Thyroid gland (tissue), 4 donors: ENCODE data around the gene ARHGAP8. TPM values are rescaled to one million over a fixed set of nuclear protein-coding genes. Genes with fewer than 3 reads are reported as not detected.

ENCODE experiments used
- DNase-seq, 2 donors: peaks; one replicate each; pipeline ENCODE4 v3.0.0-alpha.2; 2019
- H3K27ac ChIP-seq, 3 donors: fragments of 200-600 bp; sonication (generic); 1 replicate in 2 of 3; 2 replicates in 1 of 3; pipeline ENCODE4 v1.5.1; 2016 to 2019; ENCODE audit warnings: mild to moderate bottlenecking in 1 of 3, moderate library complexity in 1 of 3
- H3K27me3 ChIP-seq: fragments of 200-600 bp; sonication (generic); one replicate; pipeline ENCODE4 v1.5.1; 2019
- H3K36me3 ChIP-seq, 2 donors: fragments of 200-600 bp; sonication (generic); one replicate each; pipeline ENCODE4 v1.5.1; 2016 to 2019
- H3K4me1 ChIP-seq, 2 donors: fragments of 200-600 bp; sonication (generic); one replicate each; pipeline ENCODE4 v1.5.1; 2017 to 2019
- H3K4me3 ChIP-seq, 3 donors: fragments of 200-600 bp; sonication (generic); replicated peaks in 1 of 3; 1 replicate in 2 of 3; 2 replicates in 1 of 3; pipeline ENCODE4 v1.5.1; 2016; ENCODE audit warnings: mild to moderate bottlenecking in 1 of 3
- H3K9me3 ChIP-seq: fragments of 200-600 bp; sonication (generic); one replicate; pipeline ENCODE4 v1.5.1; 2017
- CTCF ChIP-seq, 6 experiments: fragments of 200-600 bp in 3 of 6; fragments of 450-650 bp in 3 of 6; sonication (generic) in 3 of 6; IDR thresholded peaks; one replicate each; pipeline ENCODE4 v1.5.1; 2016 to 2019; ENCODE audit warnings: antibody characterized with exemption in 6 of 6, mild to moderate bottlenecking in 2 of 6, inconsistent platforms in 1 of 6, moderate library complexity in 1 of 6
- POLR2A ChIP-seq, 2 donors: fragments of 450-650 bp; IDR thresholded peaks; one replicate each; pipeline ENCODE4 v1.6.1; 2017; ENCODE audit warnings: antibody characterized with exemption in 2 of 2, mild to moderate bottlenecking in 2 of 2, moderate library complexity in 1 of 2
- WGBS, 2 donors: methylation state at CpG; one replicate each; pipeline ENCODE4 v1.1.5; 2017; 5-methylcytosine and 5-hydroxymethylcytosine counted together
- intact Hi-C: fragments of 100-400 bp; cut with DNase I; formaldehyde crosslinking; loops from one replicate; pipeline ENCODE4 v1.15.1; 2023
- total RNA-seq, 4 donors: library from RNA; depleted of rRNA; stranded (reverse); fragments of >200 nt; gene quantifications; one replicate each; pipeline ENCODE4 v1.2.3, GENCODE V29; 2016

ARHGAP8 gene
- total RNA-seq, 4 donors from 2014 or later: 24.8 to 44.3 (median 28.0) TPM

GRCh38 chr22:44861245-44861644 lies 108.9 kb downstream of the ARHGAP8 start:
- DNase-seq: no peak
- TF ChIP-seq CTCF (IDR thresholded peaks at IDR 0.05): no peak
- no peak for TF ChIP-seq POLR2A (IDR thresholded peaks at IDR 0.05)
- Histone ChIP-seq H3K9me3 (no peaks in the 10 kb centered on the region), H3K27me3 (no peaks in the 10 kb centered on the region), H3K36me3 (no peaks in the 10 kb centered on the region), H3K4me3 (no peak overlapping the region), H3K27ac (no peak overlapping the region), H3K4me1 (no peaks in the 10 kb centered on the region)
- 90 to 91% methylated on average over 2 to 7 of the region's 7 CpGs for WGBS, 2 donors
- intact Hi-C loops: no loop called here

- 82 to 92% methylated on average over 11 of the region's 11 CpGs for WGBS, 2 donors
- Histone ChIP-seq H3K4me3 (no peak overlapping the region), H3K27me3 (no peaks in the 10 kb centered on the region), H3K9me3 (no peaks in the 10 kb centered on the region), H3K4me1 (no peaks in the 10 kb centered on the region), H3K36me3 (no peaks in the 10 kb centered on the region), H3K27ac (no peak overlapping the region)
- TF ChIP-seq CTCF (IDR thresholded peaks at IDR 0.05): no peak
- TF ChIP-seq POLR2A (IDR thresholded peaks at IDR 0.05): no peak
- intact Hi-C loops: no loop called here
- DNase-seq: no peak
These were observed 109.9 kb downstream of the ARHGAP8 start for GRCh38 chr22:44862281-44862680.

- Histone ChIP-seq H3K27ac (no peak overlapping the region), H3K4me3 (no peak overlapping the region), H3K9me3 (no peaks in the 10 kb centered on the region), H3K27me3 (no peaks in the 10 kb centered on the region), H3K4me1 (peaks cover 0 to under 1% of the 10 kb centered on the region in 2 donors), H3K36me3 (no peaks in the 10 kb centered on the region)
- intact Hi-C loops: no loop called here
- 87 to 92% methylated on average over 14 to 18 of the region's 19 CpGs for WGBS, 2 donors
- TF ChIP-seq POLR2A (IDR thresholded peaks at IDR 0.05) (no peak), CTCF (IDR thresholded peaks at IDR 0.05) (no peak)
- no peak for DNase-seq
These were observed 110.8 kb downstream of the ARHGAP8 start for GRCh38 chr22:44862981-44863860.

DNA sequence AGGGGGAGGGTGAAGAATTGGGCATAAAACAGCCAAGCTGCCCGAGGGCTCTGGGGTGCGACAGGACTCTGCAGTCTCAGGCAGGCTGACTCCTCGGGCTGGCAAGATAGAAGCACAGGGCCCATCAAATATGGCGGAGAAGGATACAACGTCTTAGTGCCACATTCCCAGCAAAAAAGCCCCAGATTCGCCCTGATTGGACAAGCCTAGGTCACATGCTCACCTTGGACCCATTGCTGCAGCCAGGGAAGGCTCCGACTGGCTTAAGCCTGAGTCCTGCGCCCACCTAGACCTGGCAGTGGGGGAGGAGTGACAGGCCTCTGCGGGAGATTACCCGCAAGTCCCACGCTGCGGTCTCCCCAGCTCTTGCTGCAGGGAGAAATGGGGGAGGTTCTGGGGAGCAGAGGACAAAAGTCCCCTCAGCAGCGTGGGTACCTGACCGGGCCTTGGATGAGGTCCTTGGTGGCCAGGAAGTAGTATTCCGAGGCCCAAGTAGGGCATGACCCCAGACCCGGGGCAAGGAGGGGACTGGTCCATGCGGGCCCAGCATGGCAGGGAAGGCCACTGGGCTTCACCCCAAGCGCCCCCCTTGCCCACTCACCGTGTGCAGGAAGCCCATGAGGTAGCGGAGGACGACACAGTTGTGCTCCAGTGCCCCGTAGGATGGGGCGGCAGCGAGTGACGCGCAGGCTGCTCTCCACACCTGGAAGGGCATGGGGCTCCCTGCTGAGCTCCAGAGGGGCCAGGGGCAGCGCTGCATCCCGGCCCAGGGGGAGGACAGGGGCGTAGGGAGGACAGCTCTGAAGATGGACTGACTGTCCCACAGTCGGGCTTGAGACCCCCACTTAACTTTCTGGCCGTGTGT lies 113.0 kb downstream of the ARHGAP8 start:
- H3K4me3 ChIP-seq: no peak overlapping the region
- no peak overlapping the region for H3K27ac ChIP-seq
- TF ChIP-seq POLR2A (IDR thresholded peaks at IDR 0.05) (no peak), CTCF (IDR thresholded peaks at IDR 0.05) (no peak)
- 86 to 88% methylated on average over 20 to 25 of the region's 31 CpGs for WGBS, 2 donors
- H3K36me3 ChIP-seq: no peaks in the 10 kb centered on the region
- H3K27me3 ChIP-seq: no peaks in the 10 kb centered on the region
- no peak for DNase-seq
- peaks cover 0 to 4% of the 10 kb centered on the region in 2 donors for H3K4me1 ChIP-seq
- no peaks in the 10 kb centered on the region for H3K9me3 ChIP-seq
- intact Hi-C loops: no loop called here
